Measurements from ENCODE around the gene LY6G6F.

Gene LY6G6F

GRCh38 chr6:31727034-31727716 lies 20.5 kb downstream of the LY6G6F start:
- DNase-seq: no peak

GRCh38 chr6:31727717-31728671 lies 21.3 kb downstream of the LY6G6F start:
- DNase-seq: no peak

GRCh38 chr6:31728767-31729514 lies 22.3 kb downstream of the LY6G6F start, which contains the start of gene DDAH2:
DDAH2 (minus strand) TSS chr6:31729299; CDS start chr6:31729161, 138 bp downstream.
- DNase-seq: no peak

GRCh38 chr6:31729515-31729978 lies 22.9 kb downstream of the LY6G6F start:
- DNase-seq: peak; percentile 58

GRCh38 chr6:31729979-31730630 lies 23.4 kb downstream of the LY6G6F start:
- no peak for DNase-seq

- no peak for DNase-seq
Measured at GRCh38 chr6:31730631-31731086, 24.0 kb downstream of the LY6G6F start.

GRCh38 chr6:31732029-31732428 lies 25.4 kb downstream of the LY6G6F start:
- no peak for DNase-seq

- DNase-seq: no peak
Measured at GRCh38 chr6:31733734-31734133, 27.1 kb downstream of the LY6G6F start.

GRCh38 chr6:31734247-31734820 lies 27.7 kb downstream of the LY6G6F start:
- no peak for DNase-seq

- no peak for DNase-seq
Measured at GRCh38 chr6:31734821-31735406, 28.2 kb downstream of the LY6G6F start.

GRCh38 chr6:31736021-31736767 lies 29.5 kb downstream of the LY6G6F start, which contains the start of gene CLIC1:
CLIC1 (minus strand) TSS chr6:31736530; CDS start chr6:31736300, 230 bp downstream.
- DNase-seq: no peak

GRCh38 chr6:31736768-31737314 lies 30.2 kb downstream of the LY6G6F start:
- DNase-seq: no peak

GRCh38 chr6:31737315-31737990 lies 30.8 kb downstream of the LY6G6F start:
- no peak for DNase-seq

GRCh38 chr6:31737991-31738979 lies 31.6 kb downstream of the LY6G6F start:
- peak; percentile 15 for DNase-seq

- DNase-seq: peak; percentile 98
Measured at GRCh38 chr6:31739639-31740396, 33.2 kb downstream of the LY6G6F start, which contains the start of gene MSH5. MSH5 (plus strand) TSS chr6:31740005; CDS start chr6:31740467, 462 bp downstream.

- DNase-seq: no peak
Measured at GRCh38 chr6:31740397-31741223, 33.9 kb downstream of the LY6G6F start.

GRCh38 chr6:31741815-31742214 lies 35.1 kb downstream of the LY6G6F start:
- DNase-seq: no peak

Data from DMS 273 treated with DMSO at 0.1 percent for 48 hours (cell line).